Panc1 (cell line): Measurements from ENCODE around the gene GALNT1.

Source experiments
- POLR2AphosphoS5 ChIP-seq: IDR thresholded peaks from 2 replicates; pipeline ENCODE4 v1.6.1; 2012; ENCODE audit warnings: mild to moderate bottlenecking, low read depth, low read length, moderate library complexity
- REST ChIP-seq, 2 experiments: IDR thresholded peaks; 2 replicates each; pipeline ENCODE4 v1.6.1; 2011 to 2012; ENCODE audit warnings: low read depth in 2 of 2, control low read depth in 1 of 2, low read length in 1 of 2, mild to moderate bottlenecking in 1 of 2, moderate library complexity in 1 of 2; ENCODE audit not compliant: insufficient read depth in 1 of 2
- SIN3A ChIP-seq: IDR thresholded peaks from 2 replicates; pipeline ENCODE4 v1.6.1; 2012; ENCODE audit warnings: low read depth, mild to moderate bottlenecking, low read length, moderate library complexity, borderline replicate concordance; ENCODE audit not compliant: insufficient read depth
- TF ChIP-seq, protein P1 (sequence below): fragments of 450-650 bp; IDR thresholded peaks from 2 replicates; pipeline ENCODE4 v1.5.1; 2017; ENCODE audit warnings: mild to moderate bottlenecking

DNA sequence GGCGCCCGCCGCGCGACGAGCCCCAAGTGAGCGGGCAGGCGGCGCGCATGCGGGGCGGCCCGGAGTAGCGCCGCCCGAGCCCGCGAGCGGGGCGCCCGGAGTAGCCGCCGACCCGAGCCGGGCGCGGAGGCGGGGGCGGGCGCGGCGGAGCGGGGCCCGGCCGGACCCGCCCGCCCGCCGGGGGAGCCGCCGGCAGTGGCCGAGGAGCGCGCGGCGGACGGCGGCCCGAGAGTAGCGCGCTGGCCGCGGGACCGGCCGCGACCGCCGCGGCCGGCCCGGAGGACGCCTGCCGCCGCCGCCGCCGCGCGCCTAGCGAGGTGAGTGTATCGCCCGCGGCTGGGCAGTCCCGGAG lies at the start of gene GALNT1:
- TF ChIP-seq SIN3A (no peak), POLR2AphosphoS5 (no peak), REST (IDR thresholded peaks at IDR 0.05; ENCODE audit: insufficient read depth in 1 of 2, low read depth in 2 of 2, low read length in 1 of 2) (no peak)
- TF ChIP-seq, protein P1, sequence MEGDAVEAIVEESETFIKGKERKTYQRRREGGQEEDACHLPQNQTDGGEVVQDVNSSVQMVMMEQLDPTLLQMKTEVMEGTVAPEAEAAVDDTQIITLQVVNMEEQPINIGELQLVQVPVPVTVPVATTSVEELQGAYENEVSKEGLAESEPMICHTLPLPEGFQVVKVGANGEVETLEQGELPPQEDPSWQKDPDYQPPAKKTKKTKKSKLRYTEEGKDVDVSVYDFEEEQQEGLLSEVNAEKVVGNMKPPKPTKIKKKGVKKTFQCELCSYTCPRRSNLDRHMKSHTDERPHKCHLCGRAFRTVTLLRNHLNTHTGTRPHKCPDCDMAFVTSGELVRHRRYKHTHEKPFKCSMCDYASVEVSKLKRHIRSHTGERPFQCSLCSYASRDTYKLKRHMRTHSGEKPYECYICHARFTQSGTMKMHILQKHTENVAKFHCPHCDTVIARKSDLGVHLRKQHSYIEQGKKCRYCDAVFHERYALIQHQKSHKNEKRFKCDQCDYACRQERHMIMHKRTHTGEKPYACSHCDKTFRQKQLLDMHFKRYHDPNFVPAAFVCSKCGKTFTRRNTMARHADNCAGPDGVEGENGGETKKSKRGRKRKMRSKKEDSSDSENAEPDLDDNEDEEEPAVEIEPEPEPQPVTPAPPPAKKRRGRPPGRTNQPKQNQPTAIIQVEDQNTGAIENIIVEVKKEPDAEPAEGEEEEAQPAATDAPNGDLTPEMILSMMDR: no peak
